HG02588 (cell line): ENCODE data around the gene CHIC2.
"Not testable (repeated sequence)": the region's sequence is repeated elsewhere in the genome, so short reads cannot be mapped to it uniquely, and the experiment has no call there.

Experiments used
- ATAC-seq: cut with Tn5 transposase; IDR thresholded peaks from one replicate; pipeline ENCODE4 v1.9.1; 2021; ENCODE audit warnings: mild to moderate bottlenecking, moderate library complexity; ENCODE audit not compliant: unreplicated experiment

Gene CHIC2

GRCh38 chr4:54061873-54062272 lies 2.5 kb downstream of the CHIC2 start:
- ATAC-seq = no peak

- no peak for ATAC-seq
Observed at GRCh38 chr4:54061067-54061466, 3.3 kb downstream of the CHIC2 start.

- no peak for ATAC-seq
Observed at GRCh38 chr4:54060116-54060515, 4.3 kb downstream of the CHIC2 start.

- ATAC-seq = no peak
Observed at GRCh38 chr4:54058171-54058570, 6.2 kb downstream of the CHIC2 start.

- ATAC-seq = no peak
Observed at GRCh38 chr4:54056360-54056759, 8.0 kb downstream of the CHIC2 start.

- ATAC-seq = no peak
Observed at GRCh38 chr4:54055494-54055893, 8.9 kb downstream of the CHIC2 start.

- no peak for ATAC-seq
Observed at GRCh38 chr4:54054501-54054900, 9.9 kb downstream of the CHIC2 start.

GRCh38 chr4:54053322-54053721 lies 11.1 kb downstream of the CHIC2 start:
- not testable (repeated sequence) for ATAC-seq

GRCh38 chr4:54050214-54050904 lies 14.0 kb downstream of the CHIC2 start:
- ATAC-seq = no peak

GRCh38 chr4:54043630-54044029 lies 20.8 kb downstream of the CHIC2 start:
- ATAC-seq = not testable (repeated sequence)

- ATAC-seq = no peak
Observed at GRCh38 chr4:54041933-54042332, 22.5 kb downstream of the CHIC2 start.

GRCh38 chr4:54041100-54041499 lies 23.3 kb downstream of the CHIC2 start:
- no peak for ATAC-seq

- ATAC-seq = no peak
Observed at GRCh38 chr4:54038056-54038455, 26.3 kb downstream of the CHIC2 start.

GRCh38 chr4:54036184-54036583 lies 28.2 kb downstream of the CHIC2 start:
- ATAC-seq = no peak

GRCh38 chr4:54032558-54033135 lies 31.8 kb downstream of the CHIC2 start:
- no peak for ATAC-seq

GRCh38 chr4:54027311-54027710 lies 37.1 kb downstream of the CHIC2 start:
- no peak for ATAC-seq

- ATAC-seq = no peak
Observed at GRCh38 chr4:54025582-54025981, 38.8 kb downstream of the CHIC2 start.

GRCh38 chr4:54023019-54023418 lies 41.4 kb downstream of the CHIC2 start:
- ATAC-seq = not testable (repeated sequence)

- ATAC-seq = no peak
Observed at GRCh38 chr4:54017974-54018373, 46.4 kb downstream of the CHIC2 start.

- ATAC-seq = no peak
Observed at GRCh38 chr4:54017308-54017707, 47.1 kb downstream of the CHIC2 start.

- ATAC-seq = no peak
Observed at GRCh38 chr4:54016504-54016903, 47.9 kb downstream of the CHIC2 start.

GRCh38 chr4:54015423-54016030 lies 48.9 kb downstream of the CHIC2 start:
- no peak for ATAC-seq
